Suprapubic skin (tissue), 4 donors: ENCODE results near the gene CDHR4.

ENCODE experiments used
- CTCF ChIP-seq, 2 donors: fragments of 200-600 bp in 1 of 2; fragments of 450-650 bp in 1 of 2; sonication (generic) in 1 of 2; IDR thresholded peaks; one replicate each; pipeline ENCODE4 v1.5.1; 2016 to 2019; ENCODE audit warnings: antibody characterized with exemption in 2 of 2, mild to moderate bottlenecking in 1 of 2, moderate library complexity in 1 of 2
- EP300 ChIP-seq: sonication (generic); formaldehyde crosslinking; IDR thresholded peaks from one replicate; pipeline ENCODE4 v1.6.1; 2017; ENCODE audit warnings: antibody characterized with exemption
- POLR2A ChIP-seq, 2 donors: fragments of 450-650 bp; IDR thresholded peaks; one replicate each; pipeline ENCODE4 v1.6.1; 2017; ENCODE audit warnings: antibody characterized with exemption in 2 of 2, mild to moderate bottlenecking in 2 of 2, moderate library complexity in 2 of 2
- POLR2AphosphoS5 ChIP-seq, 3 donors: sonication (generic); formaldehyde crosslinking; IDR thresholded peaks; one replicate each; pipeline ENCODE4 v1.6.1; 2017; ENCODE audit warnings: antibody characterized with exemption in 3 of 3

DNA sequence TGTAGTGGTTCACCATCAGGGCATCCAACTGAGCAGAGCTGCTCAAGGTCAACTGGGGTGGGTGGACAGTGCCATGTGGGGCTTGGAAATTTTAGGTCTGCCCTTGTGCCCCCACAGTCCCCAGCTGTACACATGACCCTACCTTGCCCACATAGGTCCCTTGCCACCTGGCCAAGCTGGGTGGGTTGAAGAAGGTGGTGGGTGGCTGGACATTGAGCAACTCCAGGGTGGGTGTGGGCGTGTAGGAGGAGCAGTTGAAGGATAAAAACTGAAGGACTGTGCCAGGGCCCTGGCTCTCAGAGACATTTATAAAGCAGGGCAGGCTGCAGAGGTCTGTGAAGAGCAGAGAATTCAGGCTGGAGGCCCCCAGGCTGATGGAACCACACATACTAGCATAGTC, 568 bp downstream of the CDHR4 start:
- TF ChIP-seq CTCF (IDR thresholded peaks at IDR 0.05) (no peak), EP300 (no peak), POLR2A (IDR thresholded peaks at IDR 0.05) (no peak), POLR2AphosphoS5 (IDR thresholded peaks at IDR 0.05) (no peak)
